Measurements from ENCODE around the gene TMEM117. TPM values are rescaled to one million over a fixed set of nuclear protein-coding genes. Genes with fewer than 3 reads are reported as not detected.

Gene TMEM117
- polyA plus RNA-seq, 12 donors = 8.0 to 14.8 (median 11.1) TPM; not detected in 1

- no peak for DNase-seq
Observed at GRCh38 chr12:44295958-44296623, 460.2 kb downstream of the TMEM117 start.

GRCh38 chr12:44296624-44297197 lies 460.8 kb downstream of the TMEM117 start:
- no peak for DNase-seq

- DNase-seq = no peak
Observed at GRCh38 chr12:44299524-44299923, 463.6 kb downstream of the TMEM117 start.

- no peak for DNase-seq
Observed at GRCh38 chr12:44307506-44308168, 471.8 kb downstream of the TMEM117 start.

- no peak for DNase-seq
Observed at GRCh38 chr12:44313188-44313587, 477.3 kb downstream of the TMEM117 start.

GRCh38 chr12:44314007-44314500 lies 478.2 kb downstream of the TMEM117 start:
- no peak for DNase-seq

- no peak for DNase-seq
Observed at GRCh38 chr12:44317651-44318126, 481.8 kb downstream of the TMEM117 start.

- DNase-seq = no peak
Observed at GRCh38 chr12:44331269-44331668, 495.4 kb downstream of the TMEM117 start.

- no peak for DNase-seq
Observed at GRCh38 chr12:44334347-44334746, 498.5 kb downstream of the TMEM117 start.

- DNase-seq = no peak
Observed at GRCh38 chr12:44335030-44335429, 499.1 kb downstream of the TMEM117 start.

GRCh38 chr12:44336577-44336976 lies 500.7 kb downstream of the TMEM117 start:
- no peak for DNase-seq

- DNase-seq = no peak
Observed at GRCh38 chr12:44342371-44342770, 506.5 kb downstream of the TMEM117 start.

- DNase-seq = no peak
Observed at GRCh38 chr12:44347145-44347544, 511.3 kb downstream of the TMEM117 start.

GRCh38 chr12:44357494-44357893 lies 521.6 kb downstream of the TMEM117 start:
- DNase-seq = no peak

GRCh38 chr12:44358636-44359035 lies 522.8 kb downstream of the TMEM117 start:
- DNase-seq = no peak

- no peak for DNase-seq
Observed at GRCh38 chr12:44362947-44363346, 527.1 kb downstream of the TMEM117 start.

GRCh38 chr12:44367136-44367535 lies 531.3 kb downstream of the TMEM117 start:
- no peak for DNase-seq

GRCh38 chr12:44367916-44368315 lies 532.0 kb downstream of the TMEM117 start:
- DNase-seq = no peak

GRCh38 chr12:44369998-44370397 lies 534.1 kb downstream of the TMEM117 start:
- no peak for DNase-seq

- no peak for DNase-seq
Observed at GRCh38 chr12:44370982-44371381, 535.1 kb downstream of the TMEM117 start.

- DNase-seq = no peak
Observed at GRCh38 chr12:44372259-44372658, 536.4 kb downstream of the TMEM117 start.

GRCh38 chr12:44375694-44376093 lies 539.8 kb downstream of the TMEM117 start:
- no peak for DNase-seq

Data from muscle of arm (tissue), 12 donors.